K562 (cell line): Measurements from ENCODE around the gene PGK2. TPM values are rescaled to one million over a fixed set of nuclear protein-coding genes. Genes with fewer than 3 reads are reported as not detected.

Experiments used
- ATAC-seq: fragments of 200-7000 bp; cut with Tn5 transposase; 3 replicates; pipeline ENCODE4 v1.9.1; 2020; ENCODE audit warnings: moderate library complexity
- BruUV-seq: library from RNA; stranded (reverse); fragments of 400-500 nt; replicated peaks from 2 replicates; lab custom pipeline; 2021; lab: Mats Ljungman, UMichigan
- CTCF ChIA-PET: fragments of 300-600 bp; formaldehyde crosslinking; extraction: SDS; loops from one replicate; lab custom pipeline; 2021; ENCODE audit warnings: low intra/inter-chr PET ratio; lab: Yijun Ruan, JAX
- POLR2A ChIA-PET: fragments of 300-600, 350-650 bp; sonication (Branson Sonifier 250); formaldehyde crosslinking; extraction: SDS; loops from one replicate; lab custom pipeline; 2021; ENCODE audit warnings: antibody characterized with exemption, inconsistent platforms; lab: Yijun Ruan, JAX
- DNase-seq, 4 experiments: peaks; one replicate each; pipeline versions ENCODE4 v3.0.0 to v3.0.0-alpha.2; 2011 to 2018; ENCODE audit warnings: low spot score in 3 of 4, mixed read lengths in 3 of 4; ENCODE audit errors: extremely low read depth in 1 of 4
- FAIRE-seq: peaks from 2 replicates; lab custom pipeline; 2011; peaks lifted over from hg19 to GRCh38; lab: Jason Lieb, UNC
- H2AFZ ChIP-seq: 2 replicates; pipeline ENCODE4 v1.6.0; 2011; ENCODE audit warnings: low read depth, low read length, control low read depth, inconsistent platforms
- H3K27ac ChIP-seq: fragments of 200-600 bp; 3 replicates; pipeline ENCODE4 v1.8.0; 2011; ENCODE audit warnings: low read depth, mild to moderate bottlenecking, control low read depth, inconsistent platforms, low read length, moderate library complexity, mixed read lengths; ENCODE audit errors: extremely low read depth
- H3K27me3 ChIP-seq, 2 experiments: fragments of 300-600 bp in 1 of 2; 2 replicates in 1 of 2; 3 replicates in 1 of 2; pipeline versions ENCODE4 v1.6.0 to v1.8.0; 2011; ENCODE audit warnings: inconsistent platforms in 2 of 2, low read length in 2 of 2, mild to moderate bottlenecking in 1 of 2, mixed read lengths in 1 of 2, moderate library complexity in 1 of 2; ENCODE audit not compliant: control insufficient read depth in 2 of 2, insufficient read depth in 2 of 2
- H3K36me3 ChIP-seq: fragments of 300-600 bp; 3 replicates; pipeline ENCODE4 v1.8.0; 2011; ENCODE audit warnings: mild to moderate bottlenecking, low read length, inconsistent platforms; ENCODE audit not compliant: control insufficient read depth, insufficient read depth
- H3K4me1 ChIP-seq, 2 experiments: fragments of 200-600 bp in 1 of 2; replicated peaks in 1 of 2; 2 replicates in 1 of 2; 3 replicates in 1 of 2; pipeline versions ENCODE4 v1.5.1 to v1.8.0; 2011; ENCODE audit warnings: inconsistent platforms in 2 of 2, low read length in 2 of 2, mild to moderate bottlenecking in 1 of 2, mixed read lengths in 1 of 2, moderate library complexity in 1 of 2; ENCODE audit not compliant: control insufficient read depth in 2 of 2, insufficient read depth in 2 of 2
- H3K4me2 ChIP-seq: 2 replicates; pipeline ENCODE4 v1.6.1; 2011; ENCODE audit warnings: low read length, control low read depth, inconsistent platforms, mixed read lengths; ENCODE audit not compliant: insufficient read depth
- H3K4me3 ChIP-seq: fragments of 200-600 bp; sonication (generic), shearing (Covaris generic); 2 replicates; pipeline ENCODE4 v1.5.1; 2016; ENCODE audit warnings: control low read depth, inconsistent platforms
- H3K79me2 ChIP-seq: fragments of 200-600 bp; 3 replicates; pipeline ENCODE4 v1.8.0; 2011; ENCODE audit warnings: low read length, inconsistent platforms; ENCODE audit not compliant: control insufficient read depth, insufficient read depth
- H3K9ac ChIP-seq, 2 experiments: 2 replicates each; pipeline versions ENCODE4 v1.6.0 to v1.6.1; 2011; ENCODE audit warnings: low read depth in 2 of 2, low read length in 2 of 2, control low read depth in 1 of 2, inconsistent platforms in 1 of 2, mild to moderate bottlenecking in 1 of 2, mixed read lengths in 1 of 2; ENCODE audit not compliant: insufficient read depth in 1 of 2
- H3K9me1 ChIP-seq: one replicate; pipeline ENCODE4 v1.6.0; 2011; ENCODE audit warnings: inconsistent platforms, mild to moderate bottlenecking, low read length, moderate library complexity; ENCODE audit not compliant: control insufficient read depth, insufficient read depth
- H3K9me3 ChIP-seq: replicated peaks from 2 replicates; pipeline ENCODE4 v1.5.1; 2011; ENCODE audit warnings: low read depth, low read length, inconsistent platforms; ENCODE audit not compliant: control insufficient read depth, insufficient read depth
- H4K20me1 ChIP-seq: replicated peaks from 2 replicates; pipeline ENCODE4 v1.6.1; 2011; ENCODE audit warnings: low read length, inconsistent platforms, mixed read lengths; ENCODE audit not compliant: control insufficient read depth, insufficient read depth
- AFF4 ChIP-seq: sonication (generic); formaldehyde crosslinking; IDR thresholded peaks from 2 replicates; pipeline ENCODE4 v1.8.0; 2023; ENCODE audit warnings: mild to moderate bottlenecking, missing genetic modification reagents
- ARID1B ChIP-seq: fragments of 450-650 bp; IDR thresholded peaks from 2 replicates; pipeline ENCODE4 v1.6.1; 2016; ENCODE audit warnings: antibody characterized with exemption, mild to moderate bottlenecking, inconsistent platforms
- ELK3 ChIP-seq: fragments of 450-650 bp; formaldehyde crosslinking; IDR thresholded peaks from 2 replicates; pipeline ENCODE4 v1.4.0; 2020; ENCODE audit warnings: mild to moderate bottlenecking
- EP300 ChIP-seq: IDR thresholded peaks from 2 replicates; pipeline ENCODE4 v1.6.1; 2012; ENCODE audit warnings: low read length, improper control_type of control experiment
- FOXK2 ChIP-seq, 2 experiments: fragments of 450-650 bp; IDR thresholded peaks in 1 of 2; conservative IDR thresholded peaks in 1 of 2; 2 replicates each; pipeline ENCODE4 v1.6.1; 2016; ENCODE audit warnings: low read depth in 2 of 2, mild to moderate bottlenecking in 1 of 2
- HDAC6 ChIP-seq: IDR thresholded peaks from 2 replicates; pipeline ENCODE4 v1.6.1; 2012; ENCODE audit warnings: low read depth, mild to moderate bottlenecking, control low read depth, inconsistent platforms, low read length, moderate library complexity
- KLF1 ChIP-seq: fragments of 450-650 bp; IDR thresholded peaks from 2 replicates; pipeline ENCODE4 v1.6.1; 2016; ENCODE audit warnings: missing genetic modification characterization, missing compliant biosample characterization
- NEUROD1 ChIP-seq: fragments of 150-350 bp; IDR thresholded peaks from 2 replicates; pipeline ENCODE4 v1.6.1; 2014; ENCODE audit warnings: borderline replicate concordance, low read length, low read depth; ENCODE audit not compliant: partially characterized antibody
- RCOR1 ChIP-seq, 2 experiments: IDR thresholded peaks; 2 replicates each; pipeline ENCODE4 v1.6.1; 2012; ENCODE audit warnings: low read depth in 2 of 2, low read length in 2 of 2, borderline replicate concordance in 1 of 2, improper control_type of control experiment in 1 of 2
- SPI1 ChIP-seq: IDR thresholded peaks from 2 replicates; pipeline ENCODE4 v1.6.1; 2011; ENCODE audit warnings: low read depth, low read length, control low read depth, borderline replicate concordance
- TBL1XR1 ChIP-seq, 2 experiments: IDR thresholded peaks; 2 replicates each; pipeline ENCODE4 v1.6.1; 2012; ENCODE audit warnings: improper control_type of control experiment in 2 of 2, low read length in 2 of 2, mild to moderate bottlenecking in 1 of 2
- ZEB2 ChIP-seq: fragments of 450-650 bp; IDR thresholded peaks from 2 replicates; pipeline ENCODE4 v1.6.1; 2016
- WGBS: fragments of 100-300 bp; shearing (Covaris generic); methylation state at CpG from one replicate; pipeline ENCODE4 v1.1.6; 2016; ENCODE audit warnings: low coverage, mixed read lengths; ENCODE audit not compliant: insufficient coverage; ENCODE audit errors: missing lambda C conversion rate; 5-methylcytosine and 5-hydroxymethylcytosine counted together
- in situ Hi-C: fragments of 300-500 bp; cut with MboI; formaldehyde crosslinking; loops from 4 replicates; pipeline ENCODE4 v1.15.0; 2018; ENCODE audit warnings: inconsistent platforms, mixed read lengths
- intact Hi-C: fragments of 100-400 bp; cut with micrococcal nuclease; formaldehyde crosslinking; loops from 2 replicates; pipeline ENCODE4 v1.14.2; 2022
- polyA plus RNA-seq, 8 experiments: library from polyadenylated mRNA; depleted of rRNA in 4 of 8; stranded (reverse) in 5 of 8; unstranded in 3 of 8; fragments of >200 nt; fragmentation: Nextera tagmentation in 2 of 8; fragmentation: Illumina TruSeq in 1 of 8; extraction: Ambion mirVana in 2 of 8; extraction: Trizol in 1 of 8; gene quantifications; 2 replicates each; pipeline versions ENCODE4 v1.2.1 to v1.2.3, GENCODE V29; 2011 to 2014; ENCODE audit warnings: inconsistent platforms in 1 of 8, missing spikeins in 1 of 8
- total RNA-seq, 7 experiments: library from RNA; depleted of rRNA in 6 of 7; stranded (reverse); fragments of >200 nt in 6 of 7; fragmentation: Illumina TruSeq in 2 of 7; extraction: Trizol in 2 of 7; gene quantifications; 2 replicates each; pipeline versions ENCODE4 v1.2.1 to v1.2.3, GENCODE V29; 2011 to 2021; ENCODE audit warnings: low replicate concordance in 1 of 7
- TF ChIP-seq, protein P1 (sequence below), 2 experiments: fragments of 450-650 bp in 1 of 2; IDR thresholded peaks; 2 replicates each; pipeline ENCODE4 v1.6.1; 2011 to 2017; ENCODE audit warnings: low read depth in 2 of 2, antibody characterized with exemption in 1 of 2, borderline replicate concordance in 1 of 2, low read length in 1 of 2, mild to moderate bottlenecking in 1 of 2, mixed read lengths in 1 of 2; ENCODE audit not compliant: control insufficient read depth in 1 of 2

The PGK2 gene
- total and polyA plus RNA-seq, 9 of the 15 experiments (the other 6 are each of a cell fraction or from before 2014, with no cell fraction given), result not detected

GRCh38 chr6:49736017-49736508 is 51.0 kb downstream of the PGK2 start:
- no peaks in the 10 kb centered on the region for H4K20me1 ChIP-seq
- POLR2A ChIA-PET, result interaction anchor here (0.6 to 1.7 kb wide), 4 partner anchors 8 to 214 kb away, joined by 3 to 6 read pairs (median 4); no protein-coding TSS in a partner anchor
- FAIRE-seq (peak; percentile 96), ATAC-seq (peak; percentile 88), DNase-seq (peak; percentile 60 to 88 (median 78))
- H3K9me3 ChIP-seq, result no peaks in the 10 kb centered on the region
- H3K27me3 ChIP-seq, result no peaks in the 10 kb centered on the region
- intact Hi-C loops (loop anchor here (1.0 to 5.0 kb wide), 5 partner anchors 90 to 274 kb away; partner anchors contain the start of genes CENPQ, MMUT and RHAG), in situ Hi-C loops (no loop called here)
- H3K9ac ChIP-seq, result peak overlapping the region in 1 of 2 experiments; percentile 42; a peak in 1 of 4 replicates
- H3K36me3 ChIP-seq, result no peaks in the 10 kb centered on the region; the same call in 2 of the 3 replicates
- no peaks in the 10 kb centered on the region for H3K79me2 ChIP-seq
- H3K27ac ChIP-seq, result peak overlapping the region; percentile 50
- peaks cover 0 to 49% of the 10 kb centered on the region in 2 experiments; a peak in 3 of 5 replicates for H3K4me1 ChIP-seq
- H3K4me3 ChIP-seq, result no peak overlapping the region
- CTCF ChIA-PET, result no interaction called here
- peak overlapping the region; percentile 58 for H2AFZ ChIP-seq
- peak overlapping the region; percentile 10; the same call in 1 of the 2 replicates for H3K4me2 ChIP-seq
- H3K9me1 ChIP-seq, result no peaks in the 10 kb centered on the region
- WGBS, result under 1% methylated on average over 4 of the region's 4 CpGs
- no TSS peak for BruUV-seq
- TF ChIP-seq HDAC6 (no peak), NEUROD1 (peak; percentile 63), SPI1 (no peak), RCOR1 (IDR thresholded peaks at IDR 0.05; ENCODE audit: borderline replicate concordance in 1 of 2, low read depth in 2 of 2, low read length in 2 of 2) (peak in 1 of 2 experiments; percentile 86; a peak in 2 of 4 replicates), FOXK2 (conservative IDR thresholded peaks at IDR 0.05 in 1 of 2, IDR thresholded peaks at IDR 0.05 in 1 of 2; ENCODE audit: low read depth in 2 of 2) (peak; percentile 26 to 50; a peak in 1 of 4 replicates), ZEB2 (peak; percentile 53; the same call in 1 of the 2 replicates), AFF4 (CRISPR knock-in tag) (peak; percentile 40; the same call in 1 of the 2 replicates), ARID1B (peak; percentile 98), ELK3 (CRISPR knock-in tag) (no peak), EP300 (peak; percentile 93), TBL1XR1 (IDR thresholded peaks at IDR 0.05; ENCODE audit: low read length in 2 of 2) (peak; percentile 46 to 84; a peak in 2 of 4 replicates), KLF1 (tag) (peak; percentile 51; the same call in 1 of the 2 replicates)
- TF ChIP-seq, protein P1, sequence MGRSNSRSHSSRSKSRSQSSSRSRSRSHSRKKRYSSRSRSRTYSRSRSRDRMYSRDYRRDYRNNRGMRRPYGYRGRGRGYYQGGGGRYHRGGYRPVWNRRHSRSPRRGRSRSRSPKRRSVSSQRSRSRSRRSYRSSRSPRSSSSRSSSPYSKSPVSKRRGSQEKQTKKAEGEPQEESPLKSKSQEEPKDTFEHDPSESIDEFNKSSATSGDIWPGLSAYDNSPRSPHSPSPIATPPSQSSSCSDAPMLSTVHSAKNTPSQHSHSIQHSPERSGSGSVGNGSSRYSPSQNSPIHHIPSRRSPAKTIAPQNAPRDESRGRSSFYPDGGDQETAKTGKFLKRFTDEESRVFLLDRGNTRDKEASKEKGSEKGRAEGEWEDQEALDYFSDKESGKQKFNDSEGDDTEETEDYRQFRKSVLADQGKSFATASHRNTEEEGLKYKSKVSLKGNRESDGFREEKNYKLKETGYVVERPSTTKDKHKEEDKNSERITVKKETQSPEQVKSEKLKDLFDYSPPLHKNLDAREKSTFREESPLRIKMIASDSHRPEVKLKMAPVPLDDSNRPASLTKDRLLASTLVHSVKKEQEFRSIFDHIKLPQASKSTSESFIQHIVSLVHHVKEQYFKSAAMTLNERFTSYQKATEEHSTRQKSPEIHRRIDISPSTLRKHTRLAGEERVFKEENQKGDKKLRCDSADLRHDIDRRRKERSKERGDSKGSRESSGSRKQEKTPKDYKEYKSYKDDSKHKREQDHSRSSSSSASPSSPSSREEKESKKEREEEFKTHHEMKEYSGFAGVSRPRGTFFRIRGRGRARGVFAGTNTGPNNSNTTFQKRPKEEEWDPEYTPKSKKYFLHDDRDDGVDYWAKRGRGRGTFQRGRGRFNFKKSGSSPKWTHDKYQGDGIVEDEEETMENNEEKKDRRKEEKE (IDR thresholded peaks at IDR 0.05; ENCODE audit: borderline replicate concordance in 1 of 2, control insufficient read depth in 1 of 2, low read depth in 2 of 2, low read length in 1 of 2), result no peak
